ENCODE measurements around the gene RBM44.

DNA sequence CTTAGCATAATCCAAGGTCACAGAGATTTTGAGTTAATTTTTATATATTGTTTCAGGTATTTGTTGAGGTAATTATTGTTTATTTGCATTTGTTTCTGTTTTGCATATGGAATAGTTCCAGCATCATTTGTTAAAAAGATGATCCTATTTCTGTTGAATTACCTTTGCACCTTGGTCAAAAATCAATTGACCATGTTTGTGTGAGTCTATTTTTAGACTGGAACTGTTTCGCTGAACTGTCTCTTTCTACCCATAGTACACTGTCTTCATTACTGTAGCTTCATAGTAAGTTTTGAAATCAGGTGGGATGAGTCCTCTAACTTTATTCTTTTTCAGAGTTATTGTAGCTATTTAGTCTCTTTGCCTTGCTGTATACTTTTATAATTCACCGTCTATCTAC, 31.9 kb downstream of the RBM44 start:
- TF ChIP-seq POLR2A (IDR thresholded peaks at IDR 0.05), result no peak
- TF ChIP-seq, protein P1, sequence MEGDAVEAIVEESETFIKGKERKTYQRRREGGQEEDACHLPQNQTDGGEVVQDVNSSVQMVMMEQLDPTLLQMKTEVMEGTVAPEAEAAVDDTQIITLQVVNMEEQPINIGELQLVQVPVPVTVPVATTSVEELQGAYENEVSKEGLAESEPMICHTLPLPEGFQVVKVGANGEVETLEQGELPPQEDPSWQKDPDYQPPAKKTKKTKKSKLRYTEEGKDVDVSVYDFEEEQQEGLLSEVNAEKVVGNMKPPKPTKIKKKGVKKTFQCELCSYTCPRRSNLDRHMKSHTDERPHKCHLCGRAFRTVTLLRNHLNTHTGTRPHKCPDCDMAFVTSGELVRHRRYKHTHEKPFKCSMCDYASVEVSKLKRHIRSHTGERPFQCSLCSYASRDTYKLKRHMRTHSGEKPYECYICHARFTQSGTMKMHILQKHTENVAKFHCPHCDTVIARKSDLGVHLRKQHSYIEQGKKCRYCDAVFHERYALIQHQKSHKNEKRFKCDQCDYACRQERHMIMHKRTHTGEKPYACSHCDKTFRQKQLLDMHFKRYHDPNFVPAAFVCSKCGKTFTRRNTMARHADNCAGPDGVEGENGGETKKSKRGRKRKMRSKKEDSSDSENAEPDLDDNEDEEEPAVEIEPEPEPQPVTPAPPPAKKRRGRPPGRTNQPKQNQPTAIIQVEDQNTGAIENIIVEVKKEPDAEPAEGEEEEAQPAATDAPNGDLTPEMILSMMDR (IDR thresholded peaks at IDR 0.05), result no peak

Data from uterus (tissue), 2 donors.